Adipose tissue (tissue), 3 donors: ENCODE results near the gene RASSF3. TPM values are rescaled to one million over a fixed set of nuclear protein-coding genes. Genes with fewer than 3 reads are reported as not detected.

Experiments
- H3K27ac ChIP-seq: one replicate; pipeline ENCODE4 v1.5.1; 2013; ENCODE audit warnings: low read depth, low read length
- WGBS, 3 donors: extraction: QIAGEN DNeasy Blood & Tissue Kit; methylation state at CpG; one replicate each; pipeline ENCODE4 v1.1.7; 2013; 5-methylcytosine and 5-hydroxymethylcytosine counted together
- polyA plus RNA-seq, 3 donors: library from polyadenylated mRNA; stranded (reverse); fragments of 200-250 nt; gene quantifications; one replicate each; pipeline ENCODE4 v1.2.3, GENCODE V29; 2013
- donor health status: healthy with polysubstance abuse.
- donor health status: Bipolar disorder and iron deficiency.
- donor health status: healthy.

The RASSF3 gene
- polyA plus RNA-seq, 3 donors: 7.5 to 37.0 (median 21.5) TPM

DNA sequence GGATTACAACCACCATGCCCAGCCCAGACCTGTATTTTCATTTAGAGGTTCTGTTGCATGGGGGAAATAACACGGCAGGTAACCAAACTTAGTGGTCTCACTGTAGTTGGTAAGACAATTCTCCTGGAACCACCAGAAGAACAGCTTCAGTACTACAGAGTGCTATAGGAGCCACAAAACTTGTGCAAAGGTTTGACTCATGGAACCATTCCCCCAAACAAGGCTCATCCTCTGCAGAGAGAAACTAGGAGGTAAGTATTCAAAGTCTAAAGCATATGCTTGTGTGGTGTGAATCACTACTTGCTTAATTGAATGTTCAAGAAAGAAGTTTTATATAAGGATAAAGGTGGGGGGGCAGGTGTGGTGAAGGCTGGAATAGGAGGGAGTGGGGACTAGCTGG, 90.2 kb downstream of the RASSF3 start:
- WGBS, 3 donors: 75 to 96% (median 92%) methylated on average over 1 of the region's 1 CpG
- peak overlapping the region; percentile 52 for H3K27ac ChIP-seq

DNA sequence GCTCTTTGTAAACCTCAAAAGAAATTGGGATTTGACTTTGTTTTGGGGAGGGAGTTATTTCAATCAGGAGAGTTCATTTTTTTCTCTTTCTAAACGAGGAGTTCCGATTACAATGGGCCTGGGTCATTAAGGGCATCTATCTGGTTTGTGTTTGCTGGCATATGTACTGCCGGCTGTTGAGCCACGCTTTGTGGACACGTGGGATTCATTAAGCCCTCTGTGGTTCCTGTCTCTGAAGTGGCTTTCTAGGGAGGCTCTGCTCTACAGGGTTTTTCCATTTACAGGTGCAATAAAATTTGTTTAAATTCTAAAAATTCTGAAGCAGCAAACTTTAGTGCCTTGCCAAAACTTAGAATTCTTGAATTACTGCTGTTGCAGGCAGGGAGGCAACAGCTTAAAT, 91.0 kb downstream of the RASSF3 start:
- WGBS, 3 donors: 44 to 63% (median 55%) methylated on average over 5 of the region's 5 CpGs
- H3K27ac ChIP-seq: no peak overlapping the region

DNA sequence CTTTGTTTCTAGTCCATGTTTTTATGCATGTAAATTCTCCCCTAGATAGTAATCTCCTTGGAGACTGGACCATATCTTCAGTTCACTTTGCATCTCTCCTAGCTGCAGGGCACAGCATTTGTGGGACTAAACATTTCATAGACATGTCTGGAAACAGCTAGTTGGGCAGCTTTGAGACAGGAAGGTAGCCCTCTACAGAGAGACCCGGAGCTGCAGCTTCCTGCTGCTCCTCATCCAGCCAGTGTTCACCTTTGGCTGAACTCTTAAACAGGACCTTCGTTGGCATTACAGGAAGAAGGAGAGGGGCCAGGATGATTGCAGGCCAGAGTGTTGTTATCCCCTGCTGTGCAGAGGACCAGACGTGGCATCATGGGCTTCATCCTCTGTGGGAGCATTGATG, 96.0 kb downstream of the RASSF3 start:
- H3K27ac ChIP-seq: no peak overlapping the region

DNA sequence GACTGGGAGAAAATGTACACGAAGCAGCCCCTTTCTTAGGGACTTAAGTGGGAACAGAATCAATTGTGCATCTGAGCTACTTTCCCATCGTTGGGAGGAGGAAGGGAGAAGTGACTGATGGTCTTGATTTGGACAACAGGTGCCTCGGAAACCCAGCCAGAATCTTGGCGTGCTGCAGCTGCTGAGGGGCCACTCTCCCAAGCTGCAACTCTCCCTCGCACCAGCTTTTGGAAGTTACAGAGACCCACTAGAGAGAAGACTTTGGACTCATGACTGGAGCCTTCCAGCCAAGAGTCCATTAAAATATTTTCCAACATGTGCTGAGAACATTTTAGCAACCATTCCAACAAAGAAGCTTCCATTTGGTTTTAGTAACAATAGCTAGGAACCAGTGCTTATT, 96.6 kb downstream of the RASSF3 start:
- H3K27ac ChIP-seq: no peak overlapping the region
- 65 to 77% (median 72%) methylated on average over 5 of the region's 5 CpGs for WGBS, 3 donors

More for the DNA sequence above, 96.0 kb downstream of the RASSF3 start:
- WGBS, 3 donors: 38 to 59% (median 39%) methylated on average over 3 of the region's 3 CpGs

DNA sequence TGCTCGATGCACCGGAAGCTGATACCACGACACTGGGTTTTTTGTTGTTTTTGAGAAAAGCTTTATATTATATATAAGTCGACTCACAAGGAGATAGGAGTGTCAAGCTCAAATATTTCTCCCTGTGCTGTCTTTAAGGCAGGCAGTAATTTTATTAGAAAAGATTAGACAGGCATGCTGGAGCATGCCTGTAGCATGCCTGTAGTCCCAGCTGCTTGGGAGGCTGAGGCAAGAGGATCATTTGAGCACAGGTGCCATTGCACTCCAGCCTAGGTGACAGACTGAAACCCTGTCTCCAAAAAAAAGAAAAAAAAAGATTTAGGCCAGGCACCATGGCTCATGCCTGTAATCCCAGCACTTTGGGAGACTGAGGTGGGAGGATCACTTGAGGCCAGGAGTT, 97.1 kb downstream of the RASSF3 start:
- WGBS, 3 donors: 91 to 94% (median 93%) methylated on average over 4 of the region's 4 CpGs
- H3K27ac ChIP-seq: no peak overlapping the region

DNA sequence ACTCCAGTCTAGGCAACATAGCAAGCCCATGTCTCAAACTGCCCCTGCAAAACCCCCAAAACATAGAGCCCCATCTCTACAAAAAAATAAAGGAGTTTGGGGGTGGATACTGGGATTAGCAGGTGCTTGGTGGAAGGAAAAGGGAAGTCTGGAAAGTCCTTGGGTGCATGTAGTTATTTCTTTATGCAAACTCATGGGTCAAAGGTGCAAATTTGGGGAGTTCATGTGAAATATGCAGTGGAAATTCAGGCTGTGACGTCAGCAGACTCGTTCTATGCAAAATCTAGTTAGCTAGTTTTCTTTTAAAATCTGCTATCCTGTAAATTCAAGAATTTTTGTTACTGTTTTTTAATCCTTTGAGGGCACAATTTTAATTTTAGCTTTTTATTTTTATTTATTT, 97.6 kb downstream of the RASSF3 start:
- WGBS, 3 donors: 90 to 98% (median 92%) methylated on average over 2 of the region's 2 CpGs
- no peak overlapping the region for H3K27ac ChIP-seq

DNA sequence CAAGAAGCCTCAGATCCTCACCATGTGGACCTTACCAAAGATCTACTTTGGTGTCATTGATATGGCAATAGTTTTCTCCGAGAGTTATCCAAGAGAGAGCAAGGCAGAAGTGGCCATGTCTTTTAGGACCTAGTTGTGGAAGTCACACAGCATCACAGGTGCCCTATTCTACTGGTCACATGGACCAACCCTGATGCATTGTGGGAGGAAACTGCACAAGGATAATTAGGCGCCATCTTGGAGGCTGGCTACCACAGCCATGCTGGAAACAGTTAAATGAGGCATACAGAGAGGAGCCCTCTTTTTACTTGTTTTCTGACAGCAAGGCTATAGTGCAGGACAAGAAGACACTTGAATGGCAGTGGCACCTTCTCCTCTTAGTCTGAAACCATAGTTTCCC, 99.1 kb downstream of the RASSF3 start:
- 98 to 100% (median 98%) methylated on average over 2 of the region's 2 CpGs for WGBS, 3 donors
- no peak overlapping the region for H3K27ac ChIP-seq

DNA sequence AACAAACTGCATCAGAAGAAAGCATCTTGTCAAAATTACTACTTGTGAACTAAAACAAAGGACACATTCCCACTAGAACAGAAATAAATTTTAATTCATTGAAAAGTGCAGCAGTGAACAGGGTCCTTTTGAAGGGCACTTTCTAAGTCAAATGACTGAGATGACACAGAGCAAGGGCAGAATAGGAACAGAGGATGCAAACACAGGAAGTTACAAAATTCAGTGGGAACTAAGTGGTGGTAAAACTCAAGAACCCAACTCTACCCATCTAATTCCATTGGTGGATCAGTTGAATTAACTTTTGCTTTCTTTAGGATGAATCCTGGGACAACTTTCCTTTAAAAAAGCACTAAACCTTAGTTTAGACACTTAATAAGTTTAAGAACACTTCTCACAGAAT, 103.1 kb downstream of the RASSF3 start:
- H3K27ac ChIP-seq: no peak overlapping the region

DNA sequence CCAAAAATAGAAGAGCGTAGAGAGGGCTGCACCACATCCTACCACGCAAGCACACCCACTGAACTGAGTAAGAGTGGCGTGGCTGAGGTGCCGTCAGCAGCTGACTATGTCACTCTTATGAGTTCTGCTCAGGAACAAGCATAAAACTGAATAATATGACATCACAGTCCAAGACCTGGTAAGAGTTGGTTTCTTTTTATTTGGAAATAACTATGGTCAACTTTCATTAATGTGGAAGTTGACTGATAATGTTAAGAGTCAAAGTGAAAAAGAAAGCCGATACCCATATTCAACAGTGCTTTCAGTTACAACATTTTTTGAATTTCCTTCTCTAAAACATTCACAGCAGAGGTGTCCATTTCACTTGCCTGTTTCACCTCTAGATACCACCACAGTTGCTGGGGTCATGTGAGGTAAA, 104.3 kb downstream of the RASSF3 start:
- WGBS, 3 donors: 57 to 94% (median 72%) methylated on average over 5 of the region's 5 CpGs

DNA sequence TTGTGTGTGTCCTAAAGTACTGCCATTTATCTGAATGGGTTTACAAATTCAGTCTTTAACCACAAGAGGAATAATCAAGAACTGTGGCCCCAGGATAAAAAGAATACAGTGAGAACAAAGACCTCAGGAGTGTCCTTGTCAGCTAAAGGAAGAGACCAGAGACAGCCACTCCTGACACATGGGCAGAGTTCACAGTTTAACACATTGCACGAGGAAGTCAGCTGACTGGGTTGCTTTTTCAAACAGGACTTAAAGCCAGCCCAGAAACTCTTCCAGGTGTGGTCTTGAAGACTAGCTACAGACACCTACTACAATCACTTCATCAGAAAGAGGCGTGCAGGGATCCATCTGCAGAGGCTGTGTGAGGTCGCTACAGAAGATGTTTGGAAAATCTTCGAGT, 106.1 kb downstream of the RASSF3 start:
- WGBS, 3 donors: 88 to 90% (median 90%) methylated on average over 4 of the region's 4 CpGs

More for the DNA sequence above, 104.3 kb downstream of the RASSF3 start:
- H3K27ac ChIP-seq: no peak overlapping the region

DNA sequence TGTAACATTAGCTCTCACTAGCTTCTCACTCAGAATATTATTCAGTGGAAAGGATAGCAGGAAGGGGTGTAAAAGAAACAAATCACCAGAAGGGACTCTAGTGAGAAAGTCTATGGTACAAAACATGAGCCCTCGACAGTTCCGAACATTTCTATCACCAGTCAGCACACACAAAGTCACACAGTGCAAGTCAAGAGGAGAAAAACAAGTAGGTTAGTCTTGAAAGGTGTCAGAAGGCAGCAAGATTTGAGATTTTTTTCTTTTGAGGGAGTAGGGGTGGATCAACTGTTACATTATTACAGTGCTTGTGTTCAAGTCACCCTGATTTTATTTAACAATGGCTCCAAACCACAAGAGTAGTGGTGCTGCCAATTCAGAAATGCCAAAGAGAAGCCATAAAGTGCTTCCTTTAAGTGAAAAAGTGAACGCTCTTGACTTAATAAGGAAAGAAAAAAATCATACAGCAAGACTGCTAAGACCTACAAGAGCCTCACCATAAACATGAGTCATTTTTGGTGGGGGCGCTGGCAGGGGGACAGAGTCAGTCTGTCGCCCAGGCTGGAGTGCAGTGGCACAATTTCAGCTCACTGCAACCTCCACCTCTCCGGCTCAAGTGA, 106.7 kb downstream of the RASSF3 start:
- WGBS, 3 donors: 95 to 99% (median 98%) methylated on average over 6 of the region's 6 CpGs
- H3K27ac ChIP-seq: no peak overlapping the region

More for the DNA sequence above, 106.1 kb downstream of the RASSF3 start:
- no peak overlapping the region for H3K27ac ChIP-seq

DNA sequence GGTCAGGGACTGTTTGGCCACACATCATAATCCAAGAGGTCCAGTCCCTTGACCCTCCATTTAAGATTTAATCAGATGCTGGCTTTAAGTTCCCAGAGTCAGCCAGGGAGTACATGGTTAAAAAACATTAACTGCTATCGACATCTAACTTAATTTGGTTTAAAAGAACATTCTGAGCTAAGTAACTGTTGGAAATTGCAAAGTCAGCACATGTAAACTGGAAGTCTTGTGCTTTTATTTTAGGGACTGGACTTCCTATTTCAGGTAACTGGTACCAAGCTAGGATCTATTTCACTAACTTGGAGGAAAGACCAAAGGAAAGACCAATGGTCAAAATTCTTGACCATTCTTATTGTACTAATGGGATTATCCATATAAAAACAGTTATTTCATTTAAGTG, 108.4 kb downstream of the RASSF3 start:
- WGBS, 3 donors: 72 to 83% (median 81%) methylated on average over 1 of the region's 1 CpG

DNA sequence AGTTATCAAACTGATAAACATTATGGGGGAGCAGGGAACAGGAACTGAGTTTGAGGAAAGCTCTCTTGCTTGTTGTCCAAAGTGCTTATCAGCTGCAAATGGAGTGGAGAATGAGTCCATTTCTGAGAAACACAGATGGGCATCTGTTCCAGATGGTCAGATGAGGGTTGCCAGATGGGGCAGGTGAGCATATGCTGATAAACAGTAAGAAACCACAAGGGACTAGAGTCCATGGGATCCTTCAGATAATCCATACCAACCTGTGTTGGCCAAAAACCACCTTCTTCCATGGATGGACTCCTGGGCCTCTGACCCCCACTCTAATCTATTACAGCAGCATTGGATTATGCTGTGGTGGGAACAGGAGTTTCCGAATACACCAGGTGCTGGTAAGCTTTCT, 110.6 kb downstream of the RASSF3 start:
- 96 to 100% (median 98%) methylated on average over 1 of the region's 1 CpG for WGBS, 3 donors
- no peak overlapping the region for H3K27ac ChIP-seq

More for the DNA sequence above, 108.4 kb downstream of the RASSF3 start:
- H3K27ac ChIP-seq: no peak overlapping the region

DNA sequence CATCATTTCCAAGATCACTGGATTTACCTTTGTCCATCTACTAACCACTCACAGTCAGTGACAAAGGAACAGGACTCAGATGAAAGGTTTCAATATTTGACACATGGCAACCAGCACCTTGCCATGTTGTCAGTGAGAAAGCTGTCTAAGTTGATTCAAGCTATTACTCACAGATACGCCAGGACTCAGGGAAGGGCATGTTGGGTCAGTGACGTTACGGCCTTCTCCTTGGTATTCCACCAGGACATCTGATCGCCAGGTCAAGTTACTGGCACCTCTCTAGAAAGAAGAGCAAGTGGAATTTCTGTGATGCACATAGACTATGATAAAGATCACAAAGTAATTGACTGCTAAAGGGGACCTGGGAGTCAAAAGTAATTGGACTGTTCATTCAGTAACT, 112.5 kb downstream of the RASSF3 start:
- H3K27ac ChIP-seq: no peak overlapping the region
- 94 to 96% (median 96%) methylated on average over 4 of the region's 4 CpGs for WGBS, 3 donors

DNA sequence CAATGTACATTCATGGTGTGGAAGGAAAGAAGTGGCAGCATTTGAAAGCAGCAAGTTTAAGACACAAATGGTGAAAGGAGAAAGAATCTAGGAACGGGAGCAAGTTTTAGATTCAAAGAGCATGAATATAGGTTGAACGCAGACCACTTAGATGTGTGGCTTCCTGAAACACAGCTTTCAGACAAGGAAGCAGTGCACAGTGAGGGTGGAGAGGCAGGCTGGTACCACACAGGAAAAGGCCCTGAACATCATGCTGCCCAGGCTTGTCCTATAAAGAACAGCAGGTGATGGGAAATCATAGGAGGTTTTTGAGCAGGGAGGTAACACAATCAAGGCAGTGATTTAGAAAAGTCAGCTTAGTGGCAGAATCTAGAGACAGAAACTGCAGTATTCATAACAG, 113.3 kb downstream of the RASSF3 start:
- WGBS, 3 donors: 93 to 97% (median 95%) methylated on average over 2 of the region's 2 CpGs
- no peak overlapping the region for H3K27ac ChIP-seq

DNA sequence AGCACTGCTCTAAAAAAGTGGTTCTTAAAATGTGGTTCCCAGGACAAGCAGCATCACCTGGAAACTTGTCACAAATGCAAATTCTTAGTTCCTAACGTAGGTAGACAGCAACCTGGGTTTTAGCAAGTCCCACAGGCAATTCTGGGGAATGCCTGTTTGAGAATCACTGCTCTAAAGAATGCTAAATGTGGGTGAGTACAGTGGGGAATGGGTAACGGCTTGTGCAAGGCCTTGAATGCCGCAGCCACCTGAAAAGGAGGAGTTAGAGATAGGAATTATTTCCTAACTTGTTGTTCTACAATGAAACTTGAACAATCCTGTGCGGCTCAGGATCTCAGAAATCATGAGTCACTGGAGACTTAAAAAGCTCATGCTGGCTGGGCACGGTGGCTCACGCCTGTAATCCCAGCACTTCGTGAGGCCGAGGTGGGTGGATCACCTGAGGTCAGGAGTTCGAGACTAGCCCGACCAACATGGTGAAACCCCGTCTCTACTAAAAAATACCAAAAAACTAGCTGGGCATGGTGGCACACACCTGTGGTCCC, 114.0 kb downstream of the RASSF3 start:
- no peak overlapping the region for H3K27ac ChIP-seq
- 94 to 97% (median 95%) methylated on average over 11 of the region's 11 CpGs for WGBS, 3 donors

DNA sequence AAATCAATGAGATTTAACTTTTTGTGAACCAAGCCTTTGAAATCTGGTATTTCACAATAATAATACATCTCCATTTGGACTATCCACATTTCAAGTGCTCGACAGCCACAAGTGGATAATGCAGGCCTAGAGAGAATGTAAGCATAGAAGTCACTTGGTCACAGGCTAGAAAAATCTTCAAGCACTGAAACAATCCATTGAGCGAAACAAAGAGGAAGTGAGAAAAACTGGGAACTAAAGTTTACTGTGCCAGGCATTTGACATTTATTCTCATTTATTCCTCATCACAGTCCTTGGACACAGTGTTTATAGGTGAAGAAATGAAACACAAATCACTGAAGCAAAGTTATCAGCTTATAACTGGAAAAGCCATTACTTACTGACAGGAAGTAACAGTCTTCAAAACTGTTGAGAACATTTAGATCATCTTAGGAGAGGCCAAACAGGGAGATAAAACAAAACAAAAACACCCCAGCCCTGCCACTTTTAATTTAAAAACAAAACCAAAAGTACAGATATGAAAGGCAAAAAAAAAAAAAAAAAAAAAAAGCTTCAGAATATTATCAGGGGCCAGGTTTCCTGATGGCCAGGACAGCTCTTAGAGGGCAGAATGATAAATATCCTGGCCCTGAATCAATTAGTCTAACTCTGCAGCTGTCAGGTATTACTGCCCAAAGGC, 119.8 kb downstream of the RASSF3 start:
- no peak overlapping the region for H3K27ac ChIP-seq
- WGBS, 3 donors: 52 to 76% (median 52%) methylated on average over 2 of the region's 2 CpGs

DNA sequence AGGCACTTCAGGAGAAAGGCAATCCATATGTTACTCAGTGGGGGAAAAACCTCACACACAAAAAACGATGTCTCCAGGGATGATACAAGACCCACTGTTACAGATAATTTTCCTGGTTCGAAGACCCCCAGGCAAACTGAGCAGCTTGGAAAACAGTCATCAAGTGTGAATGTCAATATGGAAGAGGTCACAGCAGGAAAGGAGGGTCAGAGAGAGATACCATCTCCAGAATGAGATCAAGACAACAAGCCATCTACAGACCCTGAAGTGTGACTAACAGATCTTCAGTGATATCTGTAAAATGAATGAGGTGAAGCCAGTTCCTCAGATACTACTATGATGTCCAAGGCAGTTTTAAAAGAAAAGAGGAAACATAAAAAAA, 120.3 kb downstream of the RASSF3 start:
- 50 to 62% (median 53%) methylated on average over 2 of the region's 2 CpGs for WGBS, 3 donors
- no peak overlapping the region for H3K27ac ChIP-seq

DNA sequence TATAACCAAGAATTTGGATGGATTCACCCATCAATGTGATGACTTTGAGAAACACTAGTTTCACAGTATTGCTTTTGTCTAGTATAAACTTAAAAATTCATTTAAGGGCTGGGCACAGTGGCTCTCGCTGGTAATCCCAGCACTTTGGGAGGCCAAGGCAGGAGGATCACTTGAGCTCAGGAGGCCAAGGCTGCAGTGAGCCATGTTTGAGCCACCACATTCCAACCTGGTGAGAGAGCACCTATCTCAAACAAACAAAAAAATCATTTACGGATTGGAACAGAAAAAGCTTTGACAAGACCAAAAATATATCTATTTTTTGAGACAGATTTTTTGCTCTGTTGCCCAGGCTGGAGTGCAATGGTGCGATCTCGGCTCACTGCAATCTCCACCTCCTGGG, 121.4 kb downstream of the RASSF3 start:
- 92 to 96% (median 95%) methylated on average over 4 of the region's 4 CpGs for WGBS, 3 donors
- no peak overlapping the region for H3K27ac ChIP-seq

DNA sequence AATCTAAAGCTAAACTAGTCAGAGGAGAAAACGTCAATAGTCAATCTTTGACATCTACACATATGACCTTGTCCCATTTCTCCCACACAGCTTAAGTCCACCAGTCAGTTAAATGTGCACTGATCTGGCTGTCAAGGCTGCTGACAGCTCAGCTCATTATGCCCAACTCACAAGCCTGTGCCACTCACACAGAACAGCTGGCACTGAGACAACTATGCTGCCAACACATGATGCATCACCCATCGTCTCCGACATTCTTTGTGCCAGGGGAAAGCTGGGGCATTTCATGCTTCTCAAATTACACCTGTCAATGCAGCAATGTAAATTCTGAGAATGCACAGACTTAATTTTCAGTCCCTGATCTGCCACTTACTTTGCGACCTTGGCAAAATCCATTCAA, 123.6 kb downstream of the RASSF3 start:
- 44 to 84% (median 74%) methylated on average over 4 of the region's 4 CpGs for WGBS, 3 donors
- no peak overlapping the region for H3K27ac ChIP-seq
